Measurements from ENCODE around the gene CCDC57.
A peak's percentile ranks its signal among the peaks of the same experiment; 100 is the strongest.

The CCDC57 gene

DNA sequence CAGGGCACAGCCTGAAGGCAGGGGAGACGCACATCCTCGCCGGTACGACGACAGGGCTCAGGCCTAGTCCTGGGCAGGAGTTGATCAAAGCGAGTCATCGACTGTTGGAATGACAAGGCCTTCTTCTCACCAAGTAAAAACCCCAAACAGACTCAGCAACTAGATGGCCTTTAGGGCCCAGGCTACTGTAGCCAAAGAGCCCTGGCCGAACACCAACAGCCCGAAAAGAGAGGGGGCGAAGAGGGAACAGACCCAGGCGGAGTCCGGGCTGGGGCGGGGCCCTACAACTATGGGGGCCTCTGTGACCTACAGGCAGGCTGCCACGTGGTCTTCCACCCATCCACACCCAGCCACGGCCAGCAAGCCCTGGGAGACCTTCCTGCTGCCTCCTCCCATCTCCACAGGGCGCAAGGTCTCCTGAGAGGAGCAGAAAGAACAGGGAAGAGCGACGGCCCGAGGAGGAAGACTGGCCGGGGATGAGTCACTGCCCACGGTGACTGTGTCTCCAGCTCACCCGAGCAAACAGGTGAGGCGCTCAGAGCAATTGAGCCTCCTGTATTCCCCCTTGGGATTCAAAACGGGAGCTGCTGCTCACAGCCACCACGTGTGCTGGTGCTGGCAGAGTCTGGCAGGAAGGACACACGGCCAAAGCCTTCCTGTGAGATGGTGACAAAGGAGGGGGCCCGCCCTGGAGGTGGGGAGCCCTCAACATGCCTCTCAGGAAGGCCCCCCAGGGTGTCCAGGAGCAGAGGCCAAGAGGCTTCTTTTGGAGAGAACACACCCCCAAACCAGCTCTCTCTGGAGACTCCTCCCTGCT is 33.9 kb upstream of the CCDC57 start:
- DNase-seq: peak; percentile 54

DNA sequence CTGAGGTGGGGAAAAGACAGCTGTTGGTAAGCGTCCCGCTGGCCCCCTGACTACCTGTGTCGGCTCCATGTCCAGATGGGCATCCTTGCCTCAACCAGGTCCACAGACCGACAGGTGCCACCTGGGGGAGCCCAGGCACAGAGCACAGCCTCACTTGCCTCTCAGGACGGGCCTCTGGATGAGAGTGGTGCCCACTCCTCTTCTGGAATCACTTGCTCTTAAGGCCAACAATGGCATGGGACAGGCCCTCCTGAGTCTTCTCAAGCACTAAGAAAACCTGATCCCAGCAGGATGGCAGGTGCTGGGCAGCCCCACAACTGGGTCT is 33.4 kb upstream of the CCDC57 start:
- DNase-seq: no peak

DNA sequence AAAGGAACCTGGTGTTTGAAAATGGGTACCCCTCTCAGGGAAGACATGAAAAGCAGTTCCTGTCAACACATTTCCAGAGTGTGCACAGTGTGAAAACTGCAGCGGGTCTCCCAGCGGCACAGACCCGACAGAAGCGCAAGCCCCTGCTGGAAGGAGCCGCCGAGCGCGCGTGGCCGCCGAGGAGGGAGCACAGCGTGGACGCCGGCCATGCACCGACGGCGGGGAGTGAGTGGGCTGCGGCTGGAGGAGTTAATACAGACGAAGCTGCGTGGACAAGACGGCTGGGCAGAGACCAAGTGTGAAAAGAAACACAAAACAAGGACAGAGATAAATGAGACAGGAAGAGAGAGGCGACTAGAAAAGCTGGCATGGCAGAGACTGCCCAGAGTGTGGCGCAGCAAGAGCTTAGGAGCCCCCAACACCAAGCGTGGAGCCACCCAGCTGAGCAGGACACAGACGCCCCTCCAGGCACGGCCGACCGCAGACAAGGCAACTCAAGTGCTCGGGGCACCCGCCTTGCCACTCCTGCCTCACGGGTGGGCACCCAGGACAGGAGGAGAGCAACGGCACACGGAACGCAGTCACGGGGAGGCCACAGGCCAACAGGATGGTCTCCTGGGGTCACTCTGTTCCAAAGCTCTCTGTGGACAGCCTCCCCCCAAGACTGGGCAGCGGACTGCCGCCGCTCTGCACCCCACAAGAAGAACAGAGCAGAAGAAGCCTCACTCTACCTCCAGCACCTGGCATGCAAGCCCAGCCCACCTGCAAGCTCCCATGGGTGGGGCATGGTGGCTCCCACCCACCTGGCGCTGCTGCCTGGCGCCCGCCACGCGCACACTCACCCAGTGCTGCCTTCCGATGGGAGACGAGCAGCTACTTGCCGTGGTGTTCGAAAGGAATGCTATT is 32.7 kb upstream of the CCDC57 start:
- DNase-seq: no peak

DNA sequence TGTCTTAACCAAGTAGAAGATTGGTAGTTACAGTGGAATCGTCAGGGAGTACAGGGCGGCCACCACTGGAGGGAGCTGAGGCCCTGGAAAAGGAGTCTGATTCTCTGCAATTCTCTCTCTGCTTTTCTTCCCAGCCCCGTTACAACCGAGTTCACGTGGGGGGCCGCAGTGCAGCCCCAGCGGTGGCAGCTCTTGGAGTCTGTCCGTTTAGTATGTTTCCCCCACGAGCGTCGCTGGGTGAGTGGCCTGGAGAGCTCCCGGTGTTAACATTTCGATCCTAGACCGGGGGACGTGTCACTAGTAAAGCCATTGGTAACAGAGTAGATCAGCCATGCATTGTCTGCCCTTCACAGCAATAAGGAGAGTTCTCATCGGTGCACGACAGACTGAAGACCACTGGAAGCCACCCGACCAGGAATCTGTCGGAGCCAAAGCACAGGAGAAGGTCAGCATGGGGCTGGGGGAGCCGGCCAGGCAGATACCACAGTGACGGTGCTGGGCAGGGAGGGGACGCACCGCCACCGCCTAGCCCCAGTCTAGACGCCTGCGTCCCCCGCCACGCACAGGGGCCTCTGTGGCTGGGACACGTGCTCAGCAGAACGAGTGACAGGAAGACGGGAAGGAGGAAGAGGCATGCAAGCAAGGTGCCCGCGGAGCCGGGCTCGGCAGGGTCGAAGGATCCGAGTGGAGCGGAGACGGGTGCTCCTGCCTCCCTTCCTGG is 31.9 kb upstream of the CCDC57 start:
- no peak for DNase-seq

GRCh38 chr17:82243648-82244412 is 31.2 kb upstream of the CCDC57 start:
- no peak for DNase-seq

- peak; percentile 71 for DNase-seq
These were observed 30.5 kb upstream of the CCDC57 start for GRCh38 chr17:82242977-82243647.

DNA sequence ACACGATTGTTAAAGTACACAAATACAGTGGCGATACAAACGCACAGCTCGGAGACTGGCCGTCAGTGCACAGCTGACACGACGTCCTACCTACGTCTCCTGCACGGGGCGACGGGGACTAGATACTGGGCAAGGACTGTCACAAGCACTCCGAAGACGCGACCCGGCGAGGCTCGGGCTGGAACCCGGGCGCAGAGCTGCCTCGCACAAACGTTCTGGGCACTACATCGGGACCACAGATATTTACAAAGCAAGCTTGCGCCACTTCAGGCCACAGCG is 30.0 kb upstream of the CCDC57 start:
- DNase-seq: no peak

- DNase-seq: no peak
These were observed 29.5 kb upstream of the CCDC57 start for GRCh38 chr17:82241926-82242697.

DNA sequence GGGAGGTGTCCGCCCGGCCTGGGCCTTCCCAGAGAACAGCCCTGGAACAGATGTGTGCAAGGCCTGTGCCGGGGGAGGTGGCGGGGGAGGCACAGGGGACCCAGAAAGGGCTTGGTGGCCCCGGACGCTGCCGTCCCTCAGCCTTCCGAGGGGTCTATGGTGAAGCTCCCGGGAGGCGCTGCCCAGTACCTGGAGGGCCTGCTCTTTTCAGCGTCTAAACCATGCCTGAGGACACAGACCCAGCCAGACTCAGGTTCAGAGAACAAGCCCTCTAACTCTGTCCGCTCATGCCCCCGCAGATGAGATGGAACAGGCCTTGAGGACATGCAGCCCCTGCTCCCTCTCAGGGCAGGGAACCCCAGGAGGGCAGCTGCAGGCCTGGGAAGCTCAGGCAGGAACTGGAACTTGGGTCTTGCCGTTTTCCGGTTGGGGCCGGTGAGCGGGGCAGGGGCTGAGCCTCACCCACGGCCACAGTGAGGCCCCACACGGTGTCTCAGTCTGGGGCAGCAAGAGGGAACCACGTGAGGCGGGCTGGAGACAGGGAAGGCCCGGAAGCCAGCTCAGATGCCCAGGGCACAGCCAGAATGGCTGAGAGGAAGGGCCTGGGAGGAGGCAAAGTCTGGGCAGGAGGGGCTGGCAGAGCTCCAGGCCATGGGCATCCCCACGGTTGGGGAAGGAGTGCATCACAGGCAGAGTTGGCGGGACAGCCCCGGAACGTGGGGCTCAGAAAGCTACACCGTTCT is 28.7 kb upstream of the CCDC57 start:
- DNase-seq: peak; percentile 59

- DNase-seq: no peak
These were observed 28.0 kb upstream of the CCDC57 start for GRCh38 chr17:82240506-82241182.

DNA sequence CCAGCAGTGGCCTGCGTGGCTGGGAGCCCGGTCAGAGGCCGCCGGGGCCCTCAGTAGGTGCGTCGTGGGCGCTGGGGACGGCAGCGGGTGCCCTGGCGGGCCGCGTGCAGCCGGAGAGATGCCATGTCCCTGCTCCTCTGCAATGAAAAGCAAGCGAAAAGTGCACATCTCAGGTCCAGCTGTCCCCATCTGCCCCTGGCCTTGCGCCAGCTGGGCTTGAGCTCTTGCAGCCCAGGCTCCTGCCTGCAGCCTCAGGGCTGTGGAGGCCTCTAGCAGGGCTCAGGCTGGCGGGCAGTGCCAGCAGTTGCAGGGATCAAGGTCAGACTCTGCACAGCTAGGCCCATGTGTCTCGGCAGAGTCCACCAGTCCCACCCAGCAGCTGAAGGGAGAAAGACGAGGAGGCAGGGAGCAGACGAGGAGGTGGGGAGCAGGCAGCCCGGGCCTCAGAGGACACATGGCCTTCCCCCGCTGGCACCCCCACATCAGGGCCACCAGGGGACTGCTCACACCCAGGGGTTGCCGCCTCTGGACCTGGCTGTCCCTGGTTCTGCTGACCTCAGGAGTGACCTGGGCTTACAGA is 27.4 kb upstream of the CCDC57 start:
- DNase-seq: no peak

DNA sequence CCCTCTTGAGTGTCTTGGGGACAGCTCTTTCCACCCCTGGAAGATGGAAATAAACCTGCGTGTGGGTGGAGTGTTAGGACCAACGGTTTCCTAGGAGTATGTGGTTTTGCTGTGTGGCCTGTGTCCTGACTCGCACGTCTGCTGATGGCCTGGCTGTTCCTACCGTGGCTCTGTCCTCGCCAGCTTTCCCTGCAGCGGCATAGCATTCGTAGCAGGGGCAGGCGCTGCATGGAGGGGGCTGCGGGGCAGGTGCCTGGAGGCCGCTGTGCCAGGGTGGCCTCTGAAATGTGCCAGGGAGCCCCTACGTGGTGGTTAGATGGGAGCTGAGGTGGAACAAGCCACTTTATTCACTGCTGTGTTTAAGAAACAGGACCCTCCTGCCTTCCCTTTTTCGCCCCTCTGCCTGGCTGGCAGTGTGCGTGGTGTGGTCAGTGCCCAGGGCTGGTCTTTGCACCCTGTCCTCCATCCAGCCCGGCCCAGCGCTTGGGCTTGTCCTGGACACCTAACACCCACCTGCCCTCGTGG is 26.8 kb upstream of the CCDC57 start:
- no peak for DNase-seq

DNA sequence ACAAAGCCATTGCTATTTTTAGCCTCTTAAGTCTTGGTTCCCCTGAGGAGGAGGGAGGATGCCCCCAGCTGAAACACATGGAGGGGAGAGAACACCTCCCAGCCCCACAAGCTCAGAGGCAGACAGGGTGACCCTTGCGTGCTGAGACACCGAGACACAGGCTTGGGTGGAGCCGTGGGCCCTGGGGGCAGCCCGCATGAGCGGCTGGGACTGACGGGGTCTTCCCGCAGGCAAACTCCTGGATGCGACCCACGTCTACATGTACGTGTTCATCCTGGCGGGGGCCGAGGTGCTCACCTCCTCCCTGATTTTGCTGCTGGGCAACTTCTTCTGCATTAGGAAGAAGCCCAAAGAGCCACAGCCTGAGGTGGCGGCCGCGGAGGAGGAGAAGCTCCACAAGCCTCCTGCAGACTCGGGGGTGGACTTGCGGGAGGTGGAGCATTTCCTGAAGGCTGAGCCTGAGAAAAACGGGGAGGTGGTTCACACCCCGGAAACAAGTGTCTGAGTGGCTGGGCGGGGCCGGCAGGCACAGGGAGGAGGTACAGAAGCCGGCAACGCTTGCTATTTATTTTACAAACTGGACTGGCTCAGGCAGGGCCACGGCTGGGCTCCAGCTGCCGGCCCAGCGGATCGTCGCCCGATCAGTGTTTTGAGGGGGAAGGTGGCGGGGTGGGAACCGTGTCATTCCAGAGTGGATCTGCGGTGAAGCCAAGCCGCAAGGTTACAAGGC is 26.0 kb upstream of the CCDC57 start:
- peak; percentile 59 for DNase-seq

- DNase-seq: no peak
These were observed 25.3 kb upstream of the CCDC57 start for GRCh38 chr17:82237746-82238471.

DNA sequence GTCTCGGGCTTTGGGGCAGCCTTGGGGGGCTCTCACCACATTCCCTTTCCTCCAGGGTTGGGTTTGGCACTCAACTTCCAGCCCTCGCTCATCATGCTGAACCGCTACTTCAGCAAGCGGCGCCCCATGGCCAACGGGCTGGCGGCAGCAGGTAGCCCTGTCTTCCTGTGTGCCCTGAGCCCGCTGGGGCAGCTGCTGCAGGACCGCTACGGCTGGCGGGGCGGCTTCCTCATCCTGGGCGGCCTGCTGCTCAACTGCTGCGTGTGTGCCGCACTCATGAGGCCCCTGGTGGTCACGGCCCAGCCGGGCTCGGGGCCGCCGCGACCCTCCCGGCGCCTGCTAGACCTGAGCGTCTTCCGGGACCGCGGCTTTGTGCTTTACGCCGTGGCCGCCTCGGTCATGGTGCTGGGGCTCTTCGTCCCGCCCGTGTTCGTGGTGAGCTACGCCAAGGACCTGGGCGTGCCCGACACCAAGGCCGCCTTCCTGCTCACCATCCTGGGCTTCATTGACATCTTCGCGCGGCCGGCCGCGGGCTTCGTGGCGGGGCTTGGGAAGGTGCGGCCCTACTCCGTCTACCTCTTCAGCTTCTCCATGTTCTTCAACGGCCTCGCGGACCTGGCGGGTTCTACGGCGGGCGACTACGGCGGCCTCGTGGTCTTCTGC is 24.6 kb upstream of the CCDC57 start:
- no peak for DNase-seq

- DNase-seq: no peak
These were observed 23.7 kb upstream of the CCDC57 start for GRCh38 chr17:82236142-82236971.

DNA sequence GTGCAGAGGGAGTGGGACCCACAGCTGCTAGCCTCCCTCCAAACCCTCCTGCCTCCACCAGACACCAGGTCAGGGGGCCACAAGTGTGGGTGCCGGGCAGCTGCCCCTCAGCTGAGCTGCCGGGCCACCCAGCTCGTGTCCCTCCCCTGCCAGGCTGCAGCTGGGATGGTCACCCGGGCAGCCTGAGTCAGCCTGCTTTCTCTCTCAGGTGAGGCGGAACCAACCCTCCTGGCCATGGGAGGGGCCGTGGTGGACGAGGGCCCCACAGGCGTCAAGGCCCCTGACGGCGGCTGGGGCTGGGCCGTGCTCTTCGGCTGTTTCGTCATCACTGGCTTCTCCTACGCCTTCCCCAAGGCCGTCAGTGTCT is 23.1 kb upstream of the CCDC57 start:
- DNase-seq: no peak
